CD4-positive, alpha-beta T cell (primary cell): ENCODE measurements around the gene VPS36. TPM values are rescaled to one million over a fixed set of nuclear protein-coding genes. Genes with fewer than 3 reads are reported as not detected.

Experiments
- ATAC-seq: fragments of 200-7000 bp; cut with Tn5 transposase; one replicate; pipeline ENCODE4 v1.10.0; 2022; ENCODE audit warnings: mild to moderate bottlenecking; ENCODE audit not compliant: poor library complexity
- CTCF ChIA-PET: fragments of 350-600 bp; sonication (Branson Sonifier 250); formaldehyde crosslinking; loops from one replicate; lab custom pipeline; 2021; ENCODE audit warnings: antibody characterized with exemption, inconsistent platforms; lab: Charles Lee
- POLR2A ChIA-PET: fragments of 350-600 bp; sonication (Branson Sonifier 250); formaldehyde crosslinking; loops from one replicate; lab custom pipeline; 2021; ENCODE audit warnings: antibody characterized with exemption, inconsistent platforms; lab: Charles Lee
- DNase-seq, 14 experiments: peaks; one replicate each; pipeline ENCODE4 v3.0.0-alpha.2; 2013 to 2020; ENCODE audit warnings: mixed read lengths in 2 of 14
- H3K27ac ChIP-seq, 2 donors: one replicate each; pipeline versions ENCODE4 v1.5.1 to v1.7.0; 2013; ENCODE audit warnings: low read length in 2 of 2, low read depth in 1 of 2, mild to moderate bottlenecking in 1 of 2
- H3K27me3 ChIP-seq, 2 experiments: 1 replicate in 1 of 2; 2 replicates in 1 of 2; pipeline versions ENCODE4 v1.6.1 to v1.7.0; 2013; ENCODE audit warnings: low read length in 2 of 2, control low read depth in 1 of 2, mild to moderate bottlenecking in 1 of 2, moderate library complexity in 1 of 2; ENCODE audit not compliant: insufficient read depth in 2 of 2, control insufficient read depth in 1 of 2
- H3K36me3 ChIP-seq: one replicate; pipeline ENCODE4 v1.6.1; 2013; ENCODE audit warnings: low read length, control low read depth; ENCODE audit not compliant: insufficient read depth
- H3K4me1 ChIP-seq: one replicate; pipeline ENCODE4 v1.6.1; 2013; ENCODE audit warnings: low read length, control low read depth; ENCODE audit not compliant: insufficient read depth
- H3K4me3 ChIP-seq: one replicate; pipeline ENCODE4 v1.5.1; 2013; ENCODE audit warnings: mild to moderate bottlenecking, low read length, moderate library complexity
- H3K9me3 ChIP-seq, 2 experiments: 1 replicate in 1 of 2; 2 replicates in 1 of 2; pipeline versions ENCODE4 v1.6.1 to v1.7.0; 2013; ENCODE audit warnings: low read length in 2 of 2, mild to moderate bottlenecking in 2 of 2, control low read depth in 1 of 2, moderate library complexity in 1 of 2; ENCODE audit not compliant: control insufficient read depth in 1 of 2, insufficient read depth in 1 of 2
- H3K27ac Mint-ChIP-seq: one replicate; pipeline ENCODE4 v1.8.0; 2020; ENCODE audit warnings: mixed read lengths
- H3K27me3 Mint-ChIP-seq: one replicate; pipeline ENCODE4 v1.8.0; 2021; ENCODE audit warnings: mixed read lengths
- H3K36me3 Mint-ChIP-seq: one replicate; pipeline ENCODE4 v1.8.0; 2021; ENCODE audit warnings: low read depth, mixed read lengths
- H3K4me1 Mint-ChIP-seq: one replicate; pipeline ENCODE4 v1.8.0; 2021; ENCODE audit warnings: low read depth, mixed read lengths
- H3K4me3 Mint-ChIP-seq: one replicate; pipeline ENCODE4 v1.8.0; 2020; ENCODE audit warnings: mild to moderate bottlenecking, mixed read lengths
- H3K9me3 Mint-ChIP-seq: one replicate; pipeline ENCODE4 v1.8.0; 2020; ENCODE audit warnings: mixed read lengths
- intact Hi-C, 2 experiments: fragments of 100-400 bp; cut with DNase I in 1 of 2; cut with micrococcal nuclease in 1 of 2; formaldehyde crosslinking; loops; one replicate each; pipeline versions ENCODE4 v1.15.1 to v1.9.0; 2023 to 2025; cut with DNase I, micrococcal nuclease
- total RNA-seq, 174 experiments: library from RNA in 2 of 174; stranded (reverse) in 2 of 174; gene quantifications; one replicate each; pipeline ENCODE4 v1.2.3 and lab custom pipeline; 2021 to 2026
- TF ChIP-seq, protein P1 (sequence below): fragments of 200-600 bp; IDR thresholded peaks from one replicate; pipeline ENCODE4 v1.8.0; 2022; ENCODE audit warnings: antibody characterized with exemption, mild to moderate bottlenecking

Gene VPS36
- total RNA-seq, 2 experiments from 2014 or later: 29.9 to 31.0 TPM

DNA sequence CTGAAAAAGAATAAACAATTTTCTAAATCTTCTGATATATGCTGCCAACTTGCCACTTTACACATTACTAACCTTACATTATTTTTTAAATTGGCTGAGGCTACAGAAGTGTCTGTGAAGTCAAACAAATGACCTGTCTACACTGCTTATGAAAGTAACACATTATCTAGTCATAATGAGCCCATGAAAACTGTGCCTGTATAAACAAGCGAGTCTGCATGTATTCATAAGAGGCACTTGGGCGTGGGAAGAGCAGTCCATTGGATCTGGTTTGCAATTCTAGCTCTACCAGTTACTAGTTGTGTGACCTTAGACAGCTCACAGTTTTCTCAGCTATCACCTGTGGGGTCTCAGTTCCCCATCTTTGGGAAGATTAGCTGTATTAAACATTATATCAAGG, 3.1 kb downstream of the VPS36 start:
- no peaks in the 10 kb centered on the region for H3K9me3 Mint-ChIP-seq
- TF ChIP-seq, protein P1, sequence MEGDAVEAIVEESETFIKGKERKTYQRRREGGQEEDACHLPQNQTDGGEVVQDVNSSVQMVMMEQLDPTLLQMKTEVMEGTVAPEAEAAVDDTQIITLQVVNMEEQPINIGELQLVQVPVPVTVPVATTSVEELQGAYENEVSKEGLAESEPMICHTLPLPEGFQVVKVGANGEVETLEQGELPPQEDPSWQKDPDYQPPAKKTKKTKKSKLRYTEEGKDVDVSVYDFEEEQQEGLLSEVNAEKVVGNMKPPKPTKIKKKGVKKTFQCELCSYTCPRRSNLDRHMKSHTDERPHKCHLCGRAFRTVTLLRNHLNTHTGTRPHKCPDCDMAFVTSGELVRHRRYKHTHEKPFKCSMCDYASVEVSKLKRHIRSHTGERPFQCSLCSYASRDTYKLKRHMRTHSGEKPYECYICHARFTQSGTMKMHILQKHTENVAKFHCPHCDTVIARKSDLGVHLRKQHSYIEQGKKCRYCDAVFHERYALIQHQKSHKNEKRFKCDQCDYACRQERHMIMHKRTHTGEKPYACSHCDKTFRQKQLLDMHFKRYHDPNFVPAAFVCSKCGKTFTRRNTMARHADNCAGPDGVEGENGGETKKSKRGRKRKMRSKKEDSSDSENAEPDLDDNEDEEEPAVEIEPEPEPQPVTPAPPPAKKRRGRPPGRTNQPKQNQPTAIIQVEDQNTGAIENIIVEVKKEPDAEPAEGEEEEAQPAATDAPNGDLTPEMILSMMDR: no peak
- peaks cover 23% of the 10 kb centered on the region for H3K36me3 Mint-ChIP-seq
- no peak overlapping the region for H3K4me3 Mint-ChIP-seq
- H3K27me3 Mint-ChIP-seq: no peaks in the 10 kb centered on the region
- H3K4me1 Mint-ChIP-seq: peaks cover 47% of the 10 kb centered on the region
- no peak overlapping the region for H3K4me3 ChIP-seq
- ChIA-PET CTCF (interaction anchor here (2.2 kb wide), 1 partner anchor 104 kb away, joined by 8 read pairs; no protein-coding TSS in a partner anchor), POLR2A (interaction anchor here (0.7 to 1.1 kb wide), 2 partner anchors 9 to 588 kb away, joined by 3 read pairs; no protein-coding TSS in a partner anchor)
- H3K4me1 ChIP-seq: peaks cover 20% of the 10 kb centered on the region
- peaks cover 4% of the 10 kb centered on the region for H3K36me3 ChIP-seq
- no peak for ATAC-seq
- H3K27ac ChIP-seq: no peak overlapping the region
- DNase-seq: no peak
- no peak overlapping the region for H3K27ac Mint-ChIP-seq
- intact Hi-C loops: loop anchor here in 1 of 2 experiments (5.0 kb wide), 1 partner anchor 255 kb away; no protein-coding TSS in a partner anchor
- H3K9me3 ChIP-seq: no peaks in the 10 kb centered on the region
- H3K27me3 ChIP-seq: no peaks in the 10 kb centered on the region

DNA sequence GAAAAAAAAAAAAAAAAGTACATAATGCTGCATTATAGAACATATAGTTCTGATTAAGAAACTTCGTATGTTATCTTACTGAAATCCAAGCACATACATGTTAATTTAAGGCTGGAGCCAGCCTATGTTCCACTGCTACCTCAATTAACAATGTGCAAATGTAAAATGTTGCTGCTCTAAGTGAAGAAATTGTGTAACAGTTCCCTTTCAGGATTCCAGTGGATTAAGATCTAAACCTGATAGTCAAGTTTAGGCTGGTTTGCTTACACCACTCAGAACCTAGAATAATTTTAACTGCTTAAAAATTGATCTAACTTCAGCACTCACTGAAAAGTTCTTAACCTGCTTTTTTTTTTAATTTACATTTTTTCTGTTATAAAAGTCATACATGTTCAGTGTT, 4.2 kb downstream of the VPS36 start:
- Mint-ChIP-seq H3K4me1 (peaks cover 47% of the 10 kb centered on the region), H3K4me3 (no peak overlapping the region), H3K27me3 (no peaks in the 10 kb centered on the region), H3K36me3 (peaks cover 34% of the 10 kb centered on the region), H3K27ac (no peak overlapping the region), H3K9me3 (no peaks in the 10 kb centered on the region)
- ChIA-PET POLR2A (no interaction called here), CTCF (no interaction called here)
- TF ChIP-seq, protein P1: no peak
- Histone ChIP-seq H3K4me1 (peaks cover 20% of the 10 kb centered on the region), H3K36me3 (peaks cover 11% of the 10 kb centered on the region), H3K27ac (no peak overlapping the region), H3K9me3 (no peaks in the 10 kb centered on the region), H3K4me3 (no peak overlapping the region), H3K27me3 (no peaks in the 10 kb centered on the region)
- ATAC-seq: no peak
- DNase-seq: no peak
- intact Hi-C loops: loop anchor here in 1 of 2 experiments (5.0 kb wide), 1 partner anchor 254 kb away; no protein-coding TSS in a partner anchor

DNA sequence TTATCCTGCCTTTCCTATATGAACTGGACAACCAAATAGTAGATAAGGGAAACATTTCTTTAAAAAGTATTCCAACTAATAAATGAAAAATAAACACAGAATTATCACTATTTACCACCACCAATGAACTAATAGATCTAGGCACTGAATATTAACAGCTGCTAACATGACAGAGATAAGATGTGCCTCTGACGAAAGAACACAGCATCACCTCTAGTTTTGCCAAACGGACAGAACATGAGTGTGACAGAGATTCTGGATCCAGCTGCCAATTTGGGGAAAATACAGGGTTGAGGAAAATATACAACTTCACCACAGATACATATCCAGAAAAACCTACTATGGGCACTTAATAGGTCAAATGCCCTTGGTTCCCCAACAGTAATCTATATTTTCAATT, 18.0 kb downstream of the VPS36 start:
- H3K36me3 ChIP-seq: peaks cover 60% of the 10 kb centered on the region
- Mint-ChIP-seq H3K9me3 (no peaks in the 10 kb centered on the region), H3K27me3 (no peaks in the 10 kb centered on the region), H3K27ac (no peak overlapping the region), H3K36me3 (peaks cover 94% of the 10 kb centered on the region), H3K4me1 (no peaks in the 10 kb centered on the region), H3K4me3 (no peak overlapping the region)
- ATAC-seq (no peak), DNase-seq (no peak)
- no peaks in the 10 kb centered on the region for H3K27me3 ChIP-seq
- ChIA-PET POLR2A (no interaction called here), CTCF (interaction anchor here (1.7 kb wide), 1 partner anchor 18 kb away, joined by 7 read pairs; the partner anchor contains the start of gene VPS36)
- H3K27ac ChIP-seq: no peak overlapping the region
- no peaks in the 10 kb centered on the region for H3K4me1 ChIP-seq
- no peak overlapping the region for H3K4me3 ChIP-seq
- intact Hi-C loops: no loop called here
- H3K9me3 ChIP-seq: no peaks in the 10 kb centered on the region
- TF ChIP-seq, protein P1: no peak
